ENCODE measurements around the gene CNIH4. TPM values are rescaled to one million over a fixed set of nuclear protein-coding genes. Genes with fewer than 3 reads are reported as not detected.
"Not testable (repeated sequence)": the region's sequence is repeated elsewhere in the genome, so short reads cannot be mapped to it uniquely, and the experiment has no call there.

CNIH4 gene
- total RNA-seq, 1 experiment from 2014 or later = 114 TPM

DNA sequence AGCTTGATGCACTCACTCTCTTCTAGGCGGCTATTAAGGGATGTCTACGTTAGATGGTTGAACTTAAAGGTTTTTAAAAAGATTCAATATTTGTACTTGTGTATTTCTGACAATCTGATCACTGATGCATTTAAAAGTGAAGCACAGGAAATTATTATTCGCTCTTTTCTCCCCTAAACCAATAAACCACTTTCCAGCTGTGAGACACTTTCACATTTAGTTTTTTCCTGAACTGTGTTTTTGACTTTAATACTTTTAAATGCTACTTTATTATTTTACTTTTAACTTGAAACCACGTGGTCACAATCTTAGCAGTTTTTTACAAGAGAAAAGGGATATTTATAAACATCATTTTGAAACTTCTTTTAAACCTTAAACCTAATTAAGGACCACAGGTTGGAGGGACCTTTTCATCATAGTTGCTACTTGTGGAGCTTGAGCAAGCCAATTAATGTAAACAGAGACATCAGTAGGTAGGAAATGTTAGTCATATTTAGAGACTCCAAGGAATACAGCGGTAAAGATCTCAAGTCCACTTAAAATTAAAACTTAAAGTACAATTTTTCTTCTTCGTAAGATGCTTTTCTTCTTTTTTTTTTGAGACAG is 68.7 kb downstream of the CNIH4 start:
- no peak for DNase-seq
- Histone ChIP-seq H3K27me3 (no peaks in the 10 kb centered on the region), H3K4me3 (no peak overlapping the region), H3K9me3 (no peaks in the 10 kb centered on the region), H3K36me3 (peaks cover 80% of the 10 kb centered on the region)

- H3K4me3 ChIP-seq, H3K27me3 ChIP-seq, H3K9me3 ChIP-seq, DNase-seq: not testable (repeated sequence)
- H3K36me3 ChIP-seq = peaks cover 73% of the 10 kb centered on the region
These were observed 70.2 kb downstream of the CNIH4 start for GRCh38 chr1:224426869-224427268.

DNA sequence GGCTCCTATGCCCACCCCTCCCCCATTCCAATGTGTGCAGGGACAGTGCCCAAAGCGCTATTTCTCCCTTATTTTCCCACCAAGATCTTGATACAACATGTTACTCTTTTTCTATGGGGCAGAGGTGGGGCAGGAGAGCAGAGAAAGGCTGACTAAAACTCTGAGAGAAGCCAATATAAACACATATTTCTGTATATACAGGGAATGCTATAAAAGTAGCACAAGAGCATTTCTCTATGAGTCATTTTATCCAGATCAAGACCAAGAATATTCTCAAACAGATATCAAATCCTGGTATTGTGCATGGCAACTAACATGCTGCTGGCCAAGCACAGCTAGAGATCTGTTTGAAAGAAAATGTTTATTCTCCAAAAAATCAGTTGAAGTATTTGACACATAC is 70.7 kb downstream of the CNIH4 start:
- H3K4me3 ChIP-seq = no peak overlapping the region
- H3K9me3 ChIP-seq = no peaks in the 10 kb centered on the region
- peak; percentile 59 for DNase-seq
- no peaks in the 10 kb centered on the region for H3K27me3 ChIP-seq
- H3K36me3 ChIP-seq = peaks cover 72% of the 10 kb centered on the region

- not testable (repeated sequence) for H3K4me3 ChIP-seq, H3K27me3 ChIP-seq, DNase-seq, H3K9me3 ChIP-seq
- peaks cover 60% of the 10 kb centered on the region for H3K36me3 ChIP-seq
These were observed 72.0 kb downstream of the CNIH4 start for GRCh38 chr1:224428713-224429112.

Other genes starting within 250 kb of the CNIH4 start
- gene FBXO28, start 242.8 kb upstream of the CNIH4 start, total RNA-seq (2014; rRNA removed; shearing (Covaris generic); ENCODE audit: low replicate concordance) = 34.1 and 40.2 TPM in 2 replicates
- 138 and 160 TPM in 2 replicates for gene DEGS1, start 173.6 kb upstream of the CNIH4 start, total RNA-seq (2014; rRNA removed; shearing (Covaris generic); ENCODE audit: low replicate concordance)
- 19.4 and 25.8 TPM in 2 replicates for gene NVL, start 26.7 kb upstream of the CNIH4 start, total RNA-seq (2014; rRNA removed; shearing (Covaris generic); ENCODE audit: low replicate concordance)
- gene WDR26, start 77.9 kb downstream of the CNIH4 start, total RNA-seq (2014; rRNA removed; shearing (Covaris generic); ENCODE audit: low replicate concordance) = 33.5 and 37.1 TPM in 2 replicates

All from MG63 (cell line).